NCI-H2029 (cell line): ENCODE measurements around the gene JADE2.
"Not testable (repeated sequence)": the region's sequence is repeated elsewhere in the genome, so short reads cannot be mapped to it uniquely, and the experiment has no call there.

Experiments
- DNase-seq: peaks from one replicate; lab custom pipeline; 2025; lab: John Stamatoyannopoulos, UW

The JADE2 gene

DNA sequence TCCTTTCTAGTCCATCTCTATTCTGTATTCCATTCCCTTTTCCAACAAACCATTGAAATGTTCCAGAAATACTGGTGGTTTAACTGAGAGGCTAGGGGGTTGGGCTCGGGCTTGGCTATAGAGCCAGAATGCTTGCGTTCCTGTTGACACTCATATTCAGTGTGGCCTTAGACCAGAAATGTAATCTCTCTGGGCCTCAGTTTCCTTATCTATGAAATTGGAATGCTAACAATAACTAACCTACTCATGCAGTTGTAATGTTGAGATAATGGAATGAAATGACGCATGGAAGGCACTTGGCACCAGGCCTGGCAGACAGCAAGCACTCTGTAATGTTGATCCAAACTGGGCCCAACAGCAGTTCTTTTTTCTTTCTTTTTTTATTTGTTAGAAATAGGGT is 26.8 kb downstream of the JADE2 start:
- DNase-seq, result no peak

DNA sequence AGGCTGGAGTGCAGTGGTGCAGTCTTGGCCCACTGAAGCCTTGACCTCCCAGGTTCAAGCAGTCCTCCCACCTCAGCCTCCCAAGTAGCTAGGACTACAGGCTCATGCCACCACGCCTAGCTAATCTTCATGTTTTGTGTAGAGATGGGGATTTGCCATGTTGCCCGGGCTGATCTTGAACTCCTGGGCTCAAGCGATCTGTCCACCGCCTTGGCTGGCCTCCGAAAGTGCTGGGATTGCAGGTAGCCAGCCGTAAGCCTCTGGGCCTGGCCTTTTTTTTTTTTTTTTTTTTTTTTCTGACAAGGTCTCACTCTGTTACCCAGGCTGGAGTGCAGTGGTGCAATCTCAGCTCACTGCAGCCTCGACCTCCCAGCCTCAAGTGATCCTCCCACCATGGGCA is 27.2 kb downstream of the JADE2 start:
- DNase-seq, result not testable (repeated sequence)

DNA sequence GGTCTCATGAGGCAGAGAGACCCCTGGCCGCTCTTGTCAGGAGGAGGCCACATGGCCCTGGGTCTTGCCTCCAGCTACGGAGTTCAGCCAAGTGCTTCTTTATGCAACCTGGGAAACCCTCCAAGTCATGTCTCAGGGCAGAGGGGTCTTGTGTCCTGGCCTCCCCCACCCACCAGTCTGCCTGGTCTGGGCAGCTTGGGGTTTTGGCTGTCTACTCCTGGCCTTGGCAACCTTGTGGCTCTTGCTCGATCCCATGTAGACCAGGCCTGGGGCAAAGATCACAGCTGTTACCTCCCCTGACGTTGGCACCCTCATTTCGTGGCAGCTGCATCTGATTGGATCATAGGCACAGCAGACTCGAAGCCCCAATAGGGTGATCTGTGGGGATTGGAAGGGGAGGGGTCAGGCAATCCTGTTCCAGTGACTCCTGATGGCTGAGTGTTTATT is 28.4 kb downstream of the JADE2 start:
- no peak for DNase-seq

DNA sequence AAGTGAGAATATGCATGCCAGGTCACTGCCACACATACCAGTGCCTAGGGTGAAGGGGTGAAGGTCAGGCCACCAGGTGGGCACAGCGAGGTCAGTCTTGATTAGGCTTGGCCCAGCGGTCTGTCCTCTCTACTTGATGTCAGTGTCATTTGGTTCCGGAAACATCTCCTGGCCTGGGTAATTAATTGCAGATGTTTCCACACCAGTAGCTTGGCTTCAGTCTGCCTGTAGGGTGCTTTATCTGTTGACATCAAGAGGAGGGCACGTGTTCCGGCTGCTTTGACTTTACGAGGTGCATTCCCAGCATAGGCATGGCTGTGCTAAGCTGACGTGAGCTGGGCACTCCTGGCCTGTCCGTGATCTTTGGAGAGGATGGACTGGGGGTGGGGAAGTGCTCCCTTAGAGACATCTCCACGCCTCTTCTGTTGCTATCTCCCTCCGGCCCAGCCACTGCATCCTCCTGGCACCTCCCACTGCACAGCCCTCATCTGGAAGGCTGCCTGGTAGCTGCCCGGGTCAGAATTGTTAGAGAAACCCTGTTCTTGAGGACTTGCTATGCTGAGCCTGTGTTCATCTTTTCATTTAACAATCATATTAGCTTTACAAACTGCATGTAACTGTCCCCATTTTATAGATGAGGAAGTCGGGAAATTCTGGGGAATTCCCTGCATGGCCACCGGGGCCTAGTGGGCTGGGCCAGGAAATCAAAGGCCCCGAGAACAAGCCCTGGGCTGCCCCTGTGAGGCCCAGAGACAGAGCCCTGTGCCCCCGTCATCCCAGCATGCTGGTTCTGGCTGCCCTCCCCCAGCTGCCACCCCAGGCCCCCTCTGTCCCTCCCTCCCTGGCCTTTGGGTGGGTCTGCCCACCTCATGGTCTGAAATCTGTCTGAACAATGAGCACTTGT is 29.1 kb downstream of the JADE2 start:
- DNase-seq, result no peak

DNA sequence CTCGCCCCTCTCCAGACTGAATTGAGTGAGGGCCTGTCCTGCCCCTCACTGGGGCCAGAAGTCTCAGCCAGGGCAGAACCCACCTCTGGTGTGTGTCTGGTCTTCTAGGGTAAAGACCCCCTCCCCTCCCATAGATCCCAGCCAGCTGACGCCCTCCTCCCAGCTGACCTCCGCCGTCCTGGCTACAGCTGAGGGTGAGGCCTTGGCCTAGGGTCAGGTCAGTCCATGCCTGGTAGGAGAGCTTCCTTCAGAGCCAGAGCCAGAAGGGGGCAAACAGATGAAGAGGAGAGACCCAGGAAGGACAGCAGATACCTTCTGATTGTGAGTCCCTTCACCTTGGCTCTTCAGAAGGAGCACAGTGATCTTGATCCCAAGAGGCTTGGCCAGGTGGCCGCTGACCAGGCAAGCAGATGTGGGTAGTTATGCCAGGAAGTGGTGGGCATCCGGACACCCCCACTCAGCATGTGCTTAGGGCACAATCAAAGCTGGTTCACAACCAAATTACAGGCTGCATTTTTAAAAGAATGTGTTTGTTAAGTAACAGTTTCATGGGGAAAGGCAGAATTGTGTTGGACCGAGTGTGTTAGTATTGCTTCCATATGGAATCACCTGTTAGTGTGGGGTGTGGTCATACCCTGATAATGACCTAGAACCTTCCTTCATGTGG is 29.9 kb downstream of the JADE2 start:
- DNase-seq, result no peak

DNA sequence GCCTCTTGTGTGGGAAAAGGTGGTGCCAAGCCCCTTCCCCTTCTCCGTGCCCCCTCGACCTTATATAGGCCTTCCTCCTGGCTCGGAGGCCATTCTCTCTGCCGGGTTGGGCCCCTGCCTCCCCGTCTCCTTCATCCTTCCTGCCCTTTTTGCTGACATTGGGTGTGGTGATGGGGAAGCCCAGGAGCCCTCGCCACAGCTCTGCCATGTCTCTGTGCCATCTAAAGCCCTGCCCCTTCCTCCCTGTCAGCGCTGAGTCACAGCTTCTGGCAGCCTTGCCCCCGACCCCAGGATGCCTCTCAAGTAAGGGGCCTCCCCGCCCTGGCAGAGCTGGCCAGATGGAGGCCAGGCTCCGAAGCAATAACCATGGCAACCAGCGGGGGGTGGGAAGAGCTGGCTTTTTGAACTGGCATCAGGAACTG is 30.4 kb downstream of the JADE2 start:
- DNase-seq, result no peak

DNA sequence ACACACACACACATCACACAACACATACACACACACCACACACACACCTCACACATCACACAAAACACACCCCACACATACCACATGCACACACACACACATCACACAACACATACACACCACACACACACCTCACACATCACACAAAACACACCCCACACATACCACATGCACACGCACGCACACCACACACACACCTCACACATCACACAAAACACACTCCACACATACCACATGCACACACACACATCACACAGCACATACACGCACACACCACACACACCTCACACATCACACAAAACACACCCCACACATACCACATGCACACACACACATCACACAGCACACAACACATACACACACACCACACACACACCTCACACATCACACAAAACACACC is 31.1 kb downstream of the JADE2 start:
- DNase-seq, result not testable (repeated sequence)

DNA sequence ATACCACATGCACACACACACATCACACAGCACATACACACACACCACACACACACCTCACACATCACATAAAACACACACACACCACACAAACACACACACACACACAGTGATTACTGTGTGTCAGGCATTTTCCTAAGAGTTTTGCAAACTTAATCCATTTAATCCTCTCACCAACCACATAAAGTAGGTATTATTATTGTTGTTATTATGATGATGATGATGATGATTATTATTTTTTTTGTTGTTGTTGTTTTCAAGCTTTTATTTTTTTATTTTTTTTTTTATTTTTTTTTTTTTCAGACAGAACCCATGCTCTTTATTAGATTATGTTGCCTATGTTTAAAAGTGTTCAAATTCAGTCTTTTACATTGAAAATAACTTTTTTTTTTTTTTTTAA is 31.5 kb downstream of the JADE2 start:
- no peak for DNase-seq

DNA sequence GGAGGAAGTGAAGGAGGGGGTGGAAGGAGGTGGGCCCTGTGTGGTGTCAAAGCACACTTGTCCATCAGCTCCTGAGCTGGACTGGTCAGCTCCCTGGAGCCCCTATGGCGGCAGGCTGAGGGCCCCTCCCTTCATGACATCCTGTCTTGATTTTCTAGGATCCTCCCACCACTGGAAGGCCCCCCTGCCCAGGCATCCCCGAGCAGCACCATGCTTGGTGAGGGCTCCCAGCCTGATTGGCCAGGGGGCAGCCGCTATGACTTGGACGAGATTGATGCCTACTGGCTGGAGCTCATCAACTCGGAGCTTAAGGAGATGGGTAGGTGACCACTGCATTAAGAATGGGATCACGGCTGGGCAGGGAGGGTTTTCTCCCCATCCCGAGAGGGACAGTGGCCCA is 34.2 kb downstream of the JADE2 start:
- DNase-seq, result no peak

DNA sequence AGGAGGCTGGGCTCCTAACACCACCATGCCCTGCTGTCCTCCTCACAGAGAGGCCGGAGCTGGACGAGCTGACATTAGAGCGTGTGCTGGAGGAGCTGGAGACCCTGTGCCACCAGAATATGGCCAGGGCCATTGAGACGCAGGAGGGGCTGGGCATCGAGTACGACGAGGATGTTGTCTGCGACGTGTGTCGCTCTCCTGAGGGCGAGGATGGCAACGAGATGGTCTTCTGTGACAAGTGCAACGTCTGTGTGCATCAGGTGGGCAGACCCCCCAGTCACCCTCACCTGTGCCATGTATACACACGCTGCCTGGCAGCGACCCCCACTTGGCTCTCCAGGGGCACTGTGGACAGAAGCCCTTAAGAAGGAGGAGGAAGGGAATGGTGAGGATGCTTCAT is 35.2 kb downstream of the JADE2 start:
- DNase-seq, result no peak

DNA sequence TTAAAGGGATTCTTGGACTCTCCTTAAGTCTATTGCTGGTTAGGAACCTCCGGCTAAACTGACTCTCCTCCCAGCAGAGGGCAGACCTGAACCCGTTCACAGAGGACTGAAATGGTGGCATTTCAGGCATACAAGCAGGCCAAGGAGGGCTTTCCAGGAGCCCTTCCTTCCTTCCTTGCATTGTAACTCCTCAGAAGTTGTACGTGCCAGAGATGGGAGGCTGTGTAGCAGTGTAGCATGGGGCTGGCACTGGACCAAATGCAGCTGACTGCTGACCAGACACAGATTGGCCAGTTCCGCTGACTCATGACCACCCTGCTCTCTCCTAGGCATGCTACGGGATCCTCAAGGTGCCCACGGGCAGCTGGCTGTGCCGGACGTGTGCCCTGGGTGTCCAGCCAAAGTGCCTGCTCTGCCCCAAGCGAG is 36.4 kb downstream of the JADE2 start:
- DNase-seq, result no peak

DNA sequence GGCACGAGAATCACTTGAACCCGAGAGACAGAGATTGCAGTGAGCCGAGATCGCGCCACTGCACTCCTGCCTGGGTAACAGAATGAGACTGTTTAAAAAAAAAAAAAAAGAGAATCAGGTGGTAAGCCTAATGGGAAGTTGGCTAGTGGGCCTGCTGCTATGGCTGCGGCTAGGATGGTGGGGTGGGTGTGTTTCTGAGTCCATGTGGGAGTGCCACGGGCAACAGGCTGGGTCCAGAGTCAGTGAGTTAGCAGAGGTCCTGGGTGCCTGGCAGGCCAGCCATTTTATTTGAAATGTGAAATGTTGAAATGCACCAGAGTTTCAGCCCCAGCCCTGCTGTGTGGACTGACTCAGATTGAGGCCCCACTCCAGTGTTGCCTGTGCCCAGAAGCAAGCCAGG is 37.8 kb downstream of the JADE2 start:
- DNase-seq, result no peak

DNA sequence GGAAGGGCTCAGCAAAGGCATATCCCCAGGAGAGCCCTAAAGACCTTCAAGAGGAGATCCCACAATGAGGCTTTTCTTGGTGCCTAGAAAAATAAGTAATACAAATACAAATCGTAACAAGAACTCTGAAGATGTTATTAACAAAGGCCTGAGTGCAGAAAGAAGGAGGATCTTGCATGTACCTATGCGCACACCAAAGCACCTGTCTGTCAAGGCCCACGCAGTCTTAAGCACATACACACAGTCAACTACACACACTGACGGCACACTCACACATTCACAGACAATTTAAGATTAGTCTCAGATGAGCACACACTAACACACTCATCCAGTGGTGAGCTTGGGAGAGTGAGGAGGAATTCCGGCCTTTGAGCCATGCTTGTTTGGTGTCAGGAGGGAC is 38.5 kb downstream of the JADE2 start:
- DNase-seq, result no peak

DNA sequence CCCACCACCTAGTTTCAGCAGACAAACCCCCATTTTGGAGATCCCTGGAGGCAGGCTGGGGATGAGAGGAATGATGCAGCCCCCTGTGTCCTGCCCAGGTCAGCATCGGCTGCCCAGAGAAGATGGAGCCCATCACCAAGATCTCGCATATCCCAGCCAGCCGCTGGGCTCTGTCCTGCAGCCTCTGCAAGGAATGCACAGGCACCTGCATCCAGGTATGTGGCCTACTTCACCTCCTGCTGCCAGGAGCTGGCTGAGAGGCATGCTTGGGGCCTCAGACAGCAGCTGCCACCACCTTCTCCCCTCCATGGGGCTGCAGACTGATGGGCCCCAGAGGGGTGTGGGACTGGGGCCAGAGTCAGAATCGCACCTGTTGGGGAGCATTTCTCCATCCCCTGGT is 38.9 kb downstream of the JADE2 start:
- no peak for DNase-seq

DNA sequence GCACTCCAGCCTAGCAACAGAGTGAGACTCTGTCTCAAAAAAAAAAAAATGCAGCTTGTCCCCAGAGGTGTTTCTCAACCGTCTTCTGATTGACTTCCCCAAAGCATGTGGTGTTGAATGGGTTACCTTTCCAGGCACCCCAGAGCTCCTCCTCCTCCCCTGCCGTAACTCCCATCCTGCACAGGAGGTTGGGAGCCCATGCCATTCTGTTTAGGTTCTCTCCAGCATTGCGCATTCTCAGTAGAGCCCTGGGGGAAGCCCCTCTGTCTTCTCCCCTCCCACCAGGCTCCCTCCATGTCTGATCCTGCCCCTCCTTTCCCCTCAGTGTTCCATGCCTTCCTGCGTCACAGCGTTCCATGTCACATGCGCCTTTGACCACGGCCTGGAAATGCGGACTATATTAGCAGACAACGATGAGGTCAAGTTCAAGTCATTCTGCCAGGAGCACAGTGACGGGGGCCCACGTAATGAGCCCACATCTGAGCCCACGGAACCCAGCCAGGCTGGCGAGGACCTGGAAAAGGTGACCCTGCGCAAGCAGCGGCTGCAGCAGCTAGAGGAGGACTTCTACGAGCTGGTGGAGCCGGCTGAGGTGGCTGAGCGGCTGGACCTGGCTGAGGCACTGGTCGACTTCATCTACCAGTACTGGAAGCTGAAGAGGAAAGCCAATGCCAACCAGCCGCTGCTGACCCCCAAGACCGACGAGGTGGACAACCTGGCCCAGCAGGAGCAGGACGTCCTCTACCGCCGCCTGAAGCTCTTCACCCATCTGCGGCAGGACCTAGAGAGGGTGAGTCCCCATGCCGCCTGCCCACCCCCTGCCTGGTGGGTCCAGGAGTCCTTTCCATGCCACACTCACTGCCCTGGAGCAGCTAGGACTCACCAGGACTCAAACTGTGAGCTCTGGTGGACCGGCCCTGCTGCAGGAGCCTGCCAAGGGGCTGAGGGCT is 40.6 kb downstream of the JADE2 start:
- DNase-seq, result no peak

DNA sequence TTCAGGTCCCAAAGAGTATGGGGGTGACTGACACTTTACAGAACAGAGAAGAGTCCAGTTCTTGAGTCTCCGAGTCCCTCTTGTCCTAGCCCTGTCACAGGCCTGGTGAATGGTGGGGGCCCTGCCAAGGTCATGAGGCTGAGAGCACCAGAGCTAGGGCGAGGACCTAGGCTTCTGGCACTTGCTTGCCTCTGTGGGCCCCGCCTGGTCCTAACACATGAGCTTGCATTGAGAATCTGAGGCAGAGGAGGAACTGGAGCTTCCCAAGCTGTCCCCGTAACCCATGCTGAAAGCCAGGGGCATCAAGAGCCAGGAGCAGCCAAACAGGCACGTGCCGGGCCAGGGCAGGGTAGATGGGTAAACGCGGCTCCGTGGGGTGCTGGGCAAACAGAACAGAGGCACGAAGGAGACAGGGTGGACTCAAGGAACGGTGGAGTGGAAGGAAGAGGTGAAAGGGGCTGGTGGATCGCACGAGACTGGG is 41.3 kb downstream of the JADE2 start:
- no peak for DNase-seq

DNA sequence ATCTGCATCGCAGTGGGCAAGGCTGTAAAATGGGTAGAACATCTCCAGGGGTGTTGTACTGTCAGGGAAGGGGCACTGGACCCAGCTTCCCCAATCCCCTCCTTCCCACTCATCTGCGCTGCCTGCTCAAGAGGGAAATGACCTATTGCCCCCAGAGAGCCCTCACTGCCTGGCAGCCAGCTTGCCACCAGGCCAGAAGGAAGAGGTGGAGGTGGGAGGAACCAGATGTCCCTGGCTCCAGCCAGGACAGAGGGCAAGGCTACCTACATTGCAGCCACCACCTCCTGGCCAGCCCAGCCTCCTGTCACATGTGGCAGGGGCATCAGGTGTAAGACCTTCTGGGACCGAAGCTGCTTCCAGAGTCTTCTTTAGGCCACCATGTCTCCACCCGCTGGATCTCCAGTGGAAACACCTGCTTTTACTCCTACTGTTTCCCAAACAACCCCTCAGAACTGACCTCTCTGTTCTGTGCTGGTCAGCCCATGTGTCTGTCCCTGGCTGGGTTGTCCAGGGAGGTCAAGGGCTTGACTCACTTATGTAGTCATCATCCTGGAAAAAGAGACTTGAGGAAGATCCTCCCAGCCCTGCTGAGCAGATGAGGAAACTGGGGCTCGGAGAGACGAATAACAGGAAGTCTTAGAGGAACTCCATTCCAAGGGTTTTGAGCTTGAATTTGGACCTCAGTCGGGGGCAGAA is 42.3 kb downstream of the JADE2 start:
- no peak for DNase-seq

DNA sequence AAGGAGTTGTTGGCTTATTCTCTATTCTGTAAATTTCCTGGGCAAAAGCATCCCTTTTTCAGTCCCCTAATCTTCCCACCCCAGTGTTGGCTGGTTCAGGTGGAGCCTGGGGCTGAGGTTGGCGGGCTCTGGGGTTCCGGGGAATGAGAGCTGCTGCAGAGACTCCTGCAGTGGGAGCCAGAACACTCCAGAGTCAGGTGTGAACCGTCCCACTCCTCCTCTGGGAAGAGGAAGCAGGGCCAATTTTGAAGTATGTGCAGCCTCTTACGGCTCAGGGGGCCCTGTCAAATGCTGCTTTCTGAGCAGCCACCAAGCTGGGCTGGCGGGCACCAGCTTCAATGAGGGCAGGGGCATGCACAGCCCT is 42.8 kb downstream of the JADE2 start:
- DNase-seq, result no peak

DNA sequence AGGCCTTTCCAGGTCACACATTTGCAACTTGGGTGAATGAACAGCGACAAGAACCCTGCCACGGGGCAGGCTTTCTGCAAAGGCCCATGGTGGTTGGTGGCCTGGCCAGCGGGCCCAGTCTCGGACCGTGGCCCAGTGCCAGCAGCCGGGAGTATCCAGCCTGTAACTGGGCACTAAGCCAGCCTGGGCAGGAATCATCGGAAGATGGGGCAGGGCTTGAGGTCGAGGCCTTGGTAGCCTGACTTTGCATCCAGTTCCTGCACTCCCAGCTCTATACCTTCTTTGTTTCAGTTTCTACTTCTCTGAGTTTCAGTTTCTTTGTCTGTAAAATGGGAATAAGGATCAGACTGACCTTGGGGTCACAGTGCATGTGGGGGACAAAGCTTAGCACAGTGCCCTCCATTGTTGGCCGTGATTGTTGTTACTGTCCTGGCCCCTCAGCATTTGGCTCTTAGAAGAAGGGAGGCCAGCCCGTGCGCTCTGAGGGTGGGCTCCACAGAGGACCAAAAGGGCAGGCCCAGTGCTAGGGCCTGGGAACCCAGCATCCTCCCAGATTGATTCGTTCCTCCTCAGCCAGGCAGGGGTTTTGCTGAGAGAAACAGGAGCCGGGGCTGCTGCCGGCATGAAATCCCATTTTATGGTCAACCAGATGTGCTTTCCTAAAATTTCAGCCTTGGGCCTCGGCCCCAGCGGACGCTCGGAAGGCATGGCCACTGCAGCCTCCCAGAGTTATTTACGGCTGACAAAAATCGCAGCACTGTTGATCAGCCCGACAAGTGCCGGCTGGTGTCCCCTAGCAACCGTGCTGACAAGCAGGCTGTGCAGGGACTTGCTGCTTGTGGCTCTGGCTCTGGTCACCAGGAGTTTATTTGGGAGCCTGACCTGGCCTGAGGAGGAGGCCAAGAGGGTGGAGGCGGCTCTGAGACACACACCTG is 43.6 kb downstream of the JADE2 start:
- DNase-seq, result no peak

DNA sequence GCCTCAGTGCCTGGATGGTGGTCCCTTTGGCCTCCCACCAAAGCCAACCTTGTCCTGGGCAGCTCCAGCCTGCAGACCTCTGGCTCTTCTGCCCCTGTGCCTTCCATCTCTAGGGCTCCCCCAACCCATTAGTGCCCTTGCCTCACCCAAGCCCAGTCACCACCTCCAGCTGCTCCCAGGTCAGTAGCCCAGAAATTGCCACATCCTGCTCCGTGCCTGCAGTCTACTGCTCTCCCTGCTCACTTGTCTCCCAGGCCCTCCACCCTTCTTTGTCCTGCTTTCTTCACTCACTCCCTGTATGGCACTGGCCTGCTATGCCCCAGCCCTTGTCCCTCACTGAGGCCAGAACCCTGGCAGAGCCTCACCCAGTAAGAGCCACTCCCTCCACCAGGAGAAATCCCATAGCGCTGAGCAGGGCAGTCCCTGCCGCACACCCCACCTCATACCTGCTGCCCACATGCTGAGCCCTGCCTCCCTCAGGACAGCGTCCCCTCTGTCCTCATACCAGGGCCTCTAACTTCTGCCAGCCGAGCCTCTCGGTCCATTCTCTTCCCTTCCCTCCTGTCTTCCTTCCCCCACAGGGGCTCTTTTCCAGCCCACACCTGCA is 44.4 kb downstream of the JADE2 start:
- no peak for DNase-seq
